Lower leg skin (tissue), 4 donors: Measurements from ENCODE around the gene SURF6. TPM values are rescaled to one million over a fixed set of nuclear protein-coding genes. Genes with fewer than 3 reads are reported as not detected.

Experiments
- DNase-seq, 2 donors: peaks; one replicate each; pipeline ENCODE4 v3.0.0-alpha.2; 2019; ENCODE audit warnings: low spot score in 2 of 2
- H3K4me3 ChIP-seq: fragments of 200-600 bp; sonication (generic); 2 replicates; pipeline ENCODE4 v1.5.1; 2017; ENCODE audit warnings: mild to moderate bottlenecking, low read depth; ENCODE audit not compliant: poor library complexity, severe bottlenecking
- CTCF ChIP-seq, 3 donors: fragments of 450-650 bp; IDR thresholded peaks; one replicate each; pipeline ENCODE4 v1.5.1; 2016; ENCODE audit warnings: antibody characterized with exemption in 3 of 3, mild to moderate bottlenecking in 3 of 3, moderate library complexity in 2 of 3
- POLR2A ChIP-seq, 2 donors: fragments of 450-650 bp; IDR thresholded peaks; one replicate each; pipeline ENCODE4 v1.6.1; 2016 to 2017; ENCODE audit warnings: antibody characterized with exemption in 2 of 2, mild to moderate bottlenecking in 1 of 2, moderate library complexity in 1 of 2
- WGBS, 2 donors: methylation state at CpG; one replicate each; pipeline ENCODE4 v1.1.5; 2018; 5-methylcytosine and 5-hydroxymethylcytosine counted together
- intact Hi-C: fragments of 100-400 bp; cut with DNase I; formaldehyde crosslinking; loops from one replicate; pipeline ENCODE4 v1.15.0; 2023; ENCODE audit warnings: low total_unique reads
- total RNA-seq, 4 donors: library from RNA; depleted of rRNA; stranded (reverse); fragments of >200 nt; gene quantifications; one replicate each; pipeline ENCODE4 v1.1.0, GENCODE V29; 2016

The SURF6 gene
- total RNA-seq, 4 donors from 2014 or later: 21.7 to 37.4 (median 27.4) TPM

GRCh38 chr9:133366435-133366834 is 30.4 kb upstream of the SURF6 start:
- no peak for DNase-seq
- TF ChIP-seq POLR2A (IDR thresholded peaks at IDR 0.05) (no peak), CTCF (IDR thresholded peaks at IDR 0.05) (no peak)
- intact Hi-C loops: no loop called here
- no peak overlapping the region for H3K4me3 ChIP-seq
- 94 to 95% methylated on average over 11 of the region's 11 CpGs for WGBS, 2 donors

- intact Hi-C loops: no loop called here
- WGBS, 2 donors: 64 to 67% methylated on average over 15 of the region's 15 CpGs
- no peak for DNase-seq
- TF ChIP-seq CTCF (IDR thresholded peaks at IDR 0.05) (no peak), POLR2A (IDR thresholded peaks at IDR 0.05) (no peak)
- no peak overlapping the region for H3K4me3 ChIP-seq
Measured at GRCh38 chr9:133362359-133363044, 26.5 kb upstream of the SURF6 start.

GRCh38 chr9:133361507-133362092 is 25.6 kb upstream of the SURF6 start:
- no peak for TF ChIP-seq CTCF (IDR thresholded peaks at IDR 0.05)
- no peak for TF ChIP-seq POLR2A (IDR thresholded peaks at IDR 0.05)
- 70 to 71% methylated on average over 13 of the region's 13 CpGs for WGBS, 2 donors

GRCh38 chr9:133360400-133361393 is 24.7 kb upstream of the SURF6 start:
- DNase-seq: no peak
- intact Hi-C loops: no loop called here
- TF ChIP-seq CTCF (IDR thresholded peaks at IDR 0.05) (no peak), POLR2A (IDR thresholded peaks at IDR 0.05) (no peak)
- WGBS, 2 donors: 81 to 83% methylated on average over 21 of the region's 21 CpGs
- no peak overlapping the region for H3K4me3 ChIP-seq

More at GRCh38 chr9:133361507-133362092, 25.6 kb upstream of the SURF6 start:
- intact Hi-C loops: no loop called here
- H3K4me3 ChIP-seq: no peak overlapping the region
- no peak for DNase-seq

- H3K4me3 ChIP-seq: no peak overlapping the region
- TF ChIP-seq CTCF (IDR thresholded peaks at IDR 0.05) (no peak), POLR2A (IDR thresholded peaks at IDR 0.05) (no peak)
- DNase-seq: no peak
- intact Hi-C loops: no loop called here
- WGBS, 2 donors: 52 to 53% methylated on average over 20 of the region's 20 CpGs
Measured at GRCh38 chr9:133359399-133360175, 23.6 kb upstream of the SURF6 start.
